GM21515 (cell line): ENCODE data around the gene WIPF3.
A peak's percentile ranks its signal among the peaks of the same experiment; 100 is the strongest.

ENCODE experiments used
- ATAC-seq: cut with Tn5 transposase; IDR thresholded peaks from one replicate; pipeline ENCODE4 v1.9.1; 2021; ENCODE audit not compliant: unreplicated experiment

The WIPF3 gene

GRCh38 chr7:29900745-29901144 lies 94.4 kb downstream of the WIPF3 start:
- no peak for ATAC-seq

- no peak for ATAC-seq
These were observed 100.1 kb downstream of the WIPF3 start for GRCh38 chr7:29906200-29907022.

GRCh38 chr7:29914180-29914579 lies 107.9 kb downstream of the WIPF3 start:
- no peak for ATAC-seq

GRCh38 chr7:29915481-29916215 lies 109.3 kb downstream of the WIPF3 start:
- ATAC-seq = no peak

- no peak for ATAC-seq
These were observed 111.3 kb downstream of the WIPF3 start for GRCh38 chr7:29917641-29918040.

- ATAC-seq = no peak
These were observed 112.5 kb downstream of the WIPF3 start for GRCh38 chr7:29918850-29919249.

GRCh38 chr7:29919790-29920189 lies 113.5 kb downstream of the WIPF3 start:
- ATAC-seq = no peak

- no peak for ATAC-seq
These were observed 114.2 kb downstream of the WIPF3 start for GRCh38 chr7:29920491-29920890.

- ATAC-seq = peak; percentile 87
These were observed 115.2 kb downstream of the WIPF3 start for GRCh38 chr7:29921404-29922010.

- no peak for ATAC-seq
These were observed 116.8 kb downstream of the WIPF3 start for GRCh38 chr7:29922921-29923700.

- ATAC-seq = no peak
These were observed 117.7 kb downstream of the WIPF3 start for GRCh38 chr7:29924006-29924405.

GRCh38 chr7:29924684-29925083 lies 118.4 kb downstream of the WIPF3 start:
- no peak for ATAC-seq

GRCh38 chr7:29926216-29926615 lies 119.9 kb downstream of the WIPF3 start:
- ATAC-seq = no peak

GRCh38 chr7:29926741-29927140 lies 120.4 kb downstream of the WIPF3 start:
- ATAC-seq = no peak

GRCh38 chr7:29929018-29929807 lies 122.9 kb downstream of the WIPF3 start:
- ATAC-seq = no peak

- ATAC-seq = no peak
These were observed 128.8 kb downstream of the WIPF3 start for GRCh38 chr7:29935111-29935510.

GRCh38 chr7:29937132-29937531 lies 130.8 kb downstream of the WIPF3 start:
- no peak for ATAC-seq

- no peak for ATAC-seq
These were observed 133.9 kb downstream of the WIPF3 start for GRCh38 chr7:29940199-29940598.

GRCh38 chr7:29945259-29945809 lies 139.0 kb downstream of the WIPF3 start:
- ATAC-seq = no peak
